NAMALWA (cell line): Measurements from ENCODE around the gene PLCB3.
A peak's percentile ranks its signal among the peaks of the same experiment; 100 is the strongest.
"Not testable (repeated sequence)": the region's sequence is repeated elsewhere in the genome, so short reads cannot be mapped to it uniquely, and the experiment has no call there.

Experiments
- DNase-seq: peaks from one replicate; pipeline ENCODE4 v3.0.0-alpha.2; 2015; ENCODE audit warnings: low spot score

PLCB3 gene

GRCh38 chr11:64237484-64237951, 13.8 kb upstream of the PLCB3 start:
- no peak for DNase-seq

GRCh38 chr11:64238076-64238475, 13.3 kb upstream of the PLCB3 start:
- no peak for DNase-seq

GRCh38 chr11:64238999-64239398, 12.3 kb upstream of the PLCB3 start:
- no peak for DNase-seq

- peak; percentile 80 for DNase-seq
These were observed 11.5 kb upstream of the PLCB3 start for GRCh38 chr11:64239662-64240434.

- peak; percentile 98 for DNase-seq
These were observed 10.7 kb upstream of the PLCB3 start, which contains the start of gene FKBP2 for GRCh38 chr11:64240435-64241240. FKBP2 (plus strand) TSS chr11:64241095; CDS start chr11:64242388, 1,293 bp downstream.

GRCh38 chr11:64241241-64241490, 10.2 kb upstream of the PLCB3 start:
- peak; percentile 98 for DNase-seq

GRCh38 chr11:64241491-64242374, 9.6 kb upstream of the PLCB3 start:
- DNase-seq = peak; percentile 64

GRCh38 chr11:64243236-64243854, 8.0 kb upstream of the PLCB3 start:
- DNase-seq = no peak

GRCh38 chr11:64244107-64244506, 7.2 kb upstream of the PLCB3 start:
- no peak for DNase-seq

GRCh38 chr11:64244966-64245365, 6.4 kb upstream of the PLCB3 start:
- no peak for DNase-seq

GRCh38 chr11:64245401-64245796, 5.9 kb upstream of the PLCB3 start:
- DNase-seq = peak; percentile 58

GRCh38 chr11:64245797-64246620, 5.3 kb upstream of the PLCB3 start:
- peak; percentile 77 for DNase-seq

GRCh38 chr11:64246621-64246870, 4.8 kb upstream of the PLCB3 start:
- DNase-seq = not testable (repeated sequence)

GRCh38 chr11:64246871-64247728, 4.2 kb upstream of the PLCB3 start, which contains the start of gene PPP1R14B:
PPP1R14B (minus strand) TSS chr11:64246943; CDS start chr11:64246673, 270 bp downstream.
- DNase-seq = peak; percentile 87

- DNase-seq = no peak
These were observed 3.4 kb upstream of the PLCB3 start for GRCh38 chr11:64247729-64248531.

- DNase-seq = no peak
These were observed 2.8 kb upstream of the PLCB3 start for GRCh38 chr11:64248578-64248977.

- DNase-seq = no peak
These were observed 2.3 kb upstream of the PLCB3 start for GRCh38 chr11:64249038-64249437.

- DNase-seq = no peak
These were observed 1.5 kb upstream of the PLCB3 start for GRCh38 chr11:64249563-64250414.
